GM21619 (cell line): ENCODE data around the gene TEKT3.

Experiments
- ATAC-seq: cut with Tn5 transposase; IDR thresholded peaks from one replicate; pipeline ENCODE4 v1.9.1; 2021; ENCODE audit not compliant: unreplicated experiment

TEKT3 gene

DNA sequence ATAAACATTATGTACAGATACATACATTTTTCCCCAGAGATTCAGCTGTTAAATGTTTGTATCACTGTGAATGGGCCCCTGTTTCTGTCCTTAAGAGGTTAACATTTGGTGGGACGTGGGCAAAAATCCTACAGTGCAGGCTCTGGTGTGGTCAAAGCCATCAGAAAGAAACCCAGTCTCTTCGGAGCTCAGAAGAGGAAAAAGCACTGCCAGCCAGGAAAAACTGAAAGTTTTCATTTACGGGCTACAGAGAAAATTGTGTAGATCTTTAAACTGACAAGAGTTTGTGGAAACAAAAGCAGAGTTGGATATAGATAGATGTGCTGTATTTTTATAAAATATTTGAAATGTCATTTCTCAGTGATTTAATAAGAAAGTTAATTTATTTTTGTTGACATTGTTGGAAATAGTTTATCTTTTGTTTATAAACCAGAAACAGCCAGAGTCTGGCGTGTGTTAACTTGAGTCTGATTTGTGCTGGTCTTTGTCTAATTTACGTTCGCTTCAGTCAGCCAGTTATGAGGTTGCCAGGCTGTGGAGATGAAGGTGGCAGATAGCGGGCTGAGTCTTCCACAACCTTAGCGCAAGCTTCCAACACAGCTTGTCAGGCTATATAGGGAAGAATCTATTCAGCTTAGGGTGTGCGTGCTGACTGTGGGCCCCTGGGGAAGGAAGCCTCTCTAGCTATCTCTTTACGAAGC is 9.5 kb upstream of the TEKT3 start:
- ATAC-seq: no peak

DNA sequence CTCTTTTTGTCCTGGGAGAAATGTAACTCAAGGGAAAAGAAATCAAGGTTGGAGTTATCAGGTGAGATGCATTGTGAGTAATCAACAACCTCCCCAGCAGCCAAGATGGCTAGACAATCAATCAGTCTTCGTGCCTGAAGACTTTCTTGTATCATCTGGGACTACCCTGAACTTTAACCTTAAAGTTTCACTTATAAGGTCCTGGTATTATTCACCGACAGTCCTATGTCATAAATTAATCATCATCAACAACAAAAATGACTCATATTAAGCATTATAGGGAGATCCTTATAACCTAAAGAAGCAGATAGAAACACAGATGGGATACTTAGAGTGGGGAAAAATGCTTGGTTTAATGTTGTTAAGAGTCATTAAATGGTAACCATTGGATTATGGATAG is 7.7 kb upstream of the TEKT3 start:
- no peak for ATAC-seq

DNA sequence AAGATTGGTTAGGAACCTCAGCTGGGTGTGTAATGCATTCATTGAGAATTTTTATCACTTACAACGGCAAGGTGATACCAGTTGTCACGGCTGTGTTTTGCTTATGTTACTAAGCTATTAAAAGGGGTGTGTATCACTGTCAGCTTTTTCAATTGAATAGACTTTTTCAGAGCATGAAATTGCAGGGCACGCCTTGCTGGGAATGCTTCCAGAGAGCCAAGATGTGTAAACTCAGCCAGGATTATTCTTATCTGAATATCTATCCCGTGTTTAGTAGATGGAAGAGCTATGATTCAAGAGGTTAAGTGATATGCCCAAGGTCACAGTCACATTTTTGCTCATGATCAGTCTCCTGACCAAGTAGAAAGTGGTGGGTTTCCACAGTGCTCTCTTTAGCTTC is 6.6 kb upstream of the TEKT3 start:
- ATAC-seq: no peak

DNA sequence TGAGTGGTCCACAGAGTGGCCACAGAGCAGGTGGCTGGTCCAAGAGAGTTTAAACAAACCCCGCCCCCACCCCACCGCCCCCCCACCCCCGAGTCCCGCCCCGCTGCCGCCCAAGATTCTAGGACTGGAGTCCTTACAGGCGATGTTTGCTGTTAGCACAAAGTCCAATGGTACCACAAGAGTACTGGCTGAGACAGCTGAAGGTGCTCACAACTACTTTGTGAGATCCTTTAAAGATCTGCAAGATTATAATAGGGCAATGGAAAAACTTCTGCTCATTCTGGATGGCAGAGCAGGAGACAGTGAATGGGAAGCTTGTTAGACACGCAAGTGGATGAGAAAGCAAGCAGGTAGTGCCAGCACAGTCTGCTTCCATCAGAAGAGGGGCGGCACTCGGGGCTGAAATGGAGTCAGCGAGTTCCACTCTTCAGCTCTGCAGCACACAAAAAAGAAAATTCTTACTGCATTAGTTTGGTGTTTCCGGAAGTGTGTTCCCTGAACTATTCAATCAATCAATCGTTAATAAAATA is 4.7 kb upstream of the TEKT3 start:
- no peak for ATAC-seq

DNA sequence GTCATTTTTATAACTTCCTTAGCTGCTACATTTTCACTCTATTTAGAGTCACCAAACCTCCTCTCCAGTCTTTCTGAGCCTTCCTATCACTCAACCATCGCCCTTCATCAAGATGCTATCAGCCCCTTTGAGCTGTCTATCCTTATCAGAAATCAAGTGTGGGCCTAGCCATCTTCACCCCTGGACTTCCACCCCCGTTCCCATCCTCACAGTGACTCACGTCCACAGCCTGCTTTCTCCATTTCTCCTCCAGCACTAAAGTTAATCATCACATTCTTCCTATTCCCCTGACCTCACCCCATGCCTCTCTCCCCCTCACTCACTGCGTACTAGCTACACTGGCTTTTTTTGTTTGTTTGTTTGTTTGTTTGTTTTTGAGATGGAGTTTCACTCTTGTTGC is 2.4 kb upstream of the TEKT3 start:
- ATAC-seq: no peak

DNA sequence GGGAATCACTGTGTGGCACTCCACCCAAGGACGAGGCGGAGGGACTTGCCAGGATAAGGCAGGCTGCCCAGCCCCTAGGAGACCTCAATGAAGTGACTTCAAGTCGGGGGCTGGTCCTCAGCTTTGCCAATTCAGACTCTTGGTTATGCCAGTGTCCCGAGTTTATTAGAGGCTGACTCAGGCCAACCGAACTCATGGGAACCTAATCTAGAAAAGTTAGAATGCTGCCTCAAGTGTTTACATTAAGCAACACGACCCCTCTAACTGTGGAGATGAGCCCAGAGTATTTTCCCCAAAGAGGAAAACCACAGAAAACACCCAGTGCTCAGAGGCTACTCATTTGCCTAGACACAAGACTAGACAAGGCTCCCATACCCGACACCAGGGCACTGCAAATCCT is 1.1 kb upstream of the TEKT3 start:
- no peak for ATAC-seq

DNA sequence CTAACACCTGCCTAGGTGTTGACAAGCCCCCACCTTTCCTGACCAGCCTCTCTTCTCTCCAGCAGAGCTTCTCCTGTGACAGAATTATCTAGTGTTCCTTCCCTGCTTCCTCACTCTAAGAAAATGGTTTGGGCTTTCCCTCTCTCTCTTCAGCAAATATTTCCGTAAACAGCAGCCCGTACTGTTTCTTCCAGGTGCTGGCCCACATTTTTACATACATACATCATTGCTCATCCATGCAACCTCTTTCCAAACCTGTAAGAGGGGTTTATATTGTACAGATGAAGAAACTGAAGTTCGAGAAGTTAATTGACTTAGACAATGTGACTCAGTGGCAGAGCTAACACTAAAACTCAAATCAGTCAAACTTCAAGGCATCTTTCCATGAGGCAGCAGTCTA is 569 bp upstream of the TEKT3 start:
- ATAC-seq: no peak

DNA sequence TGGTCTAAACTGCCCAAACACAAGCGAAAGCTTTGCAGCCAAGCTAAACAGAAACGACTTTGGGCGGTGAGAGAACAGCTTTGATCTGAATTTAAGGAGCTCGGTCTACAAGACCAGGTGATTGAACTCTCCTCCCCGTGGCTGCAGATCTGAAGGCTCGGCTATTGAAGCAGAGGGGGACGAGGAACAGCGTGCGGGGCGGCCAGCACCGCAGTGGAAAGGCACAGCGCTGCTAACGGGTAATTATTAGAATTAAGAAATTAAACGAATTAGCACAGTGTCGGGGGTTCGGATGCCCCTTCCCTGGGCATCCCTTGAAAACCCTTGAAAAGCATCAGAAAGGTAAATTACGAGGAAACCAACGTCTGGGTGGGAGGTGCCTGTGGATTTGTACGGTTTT is 431 bp downstream of the TEKT3 start:
- no peak for ATAC-seq

DNA sequence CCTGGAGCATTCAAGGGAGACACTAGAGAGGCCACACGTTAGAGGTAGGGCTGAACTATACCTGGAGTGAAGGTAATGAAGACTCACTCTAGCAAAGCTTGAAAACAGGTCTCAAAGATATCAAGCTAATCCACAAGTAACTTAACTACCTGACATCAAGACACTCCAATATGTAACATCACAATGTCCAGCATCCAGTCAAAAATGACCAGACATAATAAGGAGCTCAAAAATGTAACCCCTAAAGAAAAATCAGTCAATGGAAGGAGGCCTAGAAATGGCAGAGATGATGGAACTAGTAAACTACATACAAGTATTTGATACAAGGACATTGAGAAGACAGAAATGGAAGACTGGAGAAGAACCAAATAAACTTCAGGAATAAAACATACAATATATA is 6.0 kb downstream of the TEKT3 start:
- no peak for ATAC-seq

DNA sequence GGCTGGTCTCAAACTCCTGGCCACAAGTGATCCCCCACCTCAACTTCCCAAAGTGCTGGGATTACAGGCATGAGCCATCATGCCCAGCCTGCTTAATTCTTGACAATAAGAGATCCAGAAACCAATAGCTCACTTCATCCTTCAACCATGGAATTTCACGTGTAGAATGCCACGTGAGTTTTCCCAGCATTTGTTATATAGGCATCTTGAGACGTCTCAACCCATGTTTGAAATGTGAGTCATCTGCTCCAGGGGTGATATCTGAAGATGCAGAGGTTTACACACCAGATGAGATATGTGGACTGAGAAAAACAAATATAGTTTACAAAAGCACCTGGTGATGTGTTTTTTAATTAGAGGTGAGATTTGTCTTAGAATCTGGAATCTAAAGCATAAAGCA is 7.1 kb downstream of the TEKT3 start:
- no peak for ATAC-seq

DNA sequence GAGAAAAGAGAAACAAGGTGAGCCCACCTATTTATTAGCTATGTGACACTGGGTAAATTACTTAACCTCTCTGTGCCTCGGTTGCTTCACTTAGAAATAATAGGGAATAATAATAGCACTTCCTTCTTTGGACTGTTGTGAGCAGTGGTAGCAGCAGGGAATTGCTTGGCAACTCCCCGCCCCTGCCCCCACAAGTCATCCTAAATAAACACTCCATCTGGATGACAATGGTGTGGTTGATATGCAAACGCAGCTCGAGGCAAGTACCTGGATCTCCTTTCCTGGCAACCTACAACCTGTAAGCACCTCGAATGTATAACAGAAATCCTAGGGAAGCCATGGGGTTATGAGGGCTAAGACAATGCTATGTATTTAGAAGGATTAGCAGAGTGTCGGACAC is 9.1 kb downstream of the TEKT3 start:
- no peak for ATAC-seq

DNA sequence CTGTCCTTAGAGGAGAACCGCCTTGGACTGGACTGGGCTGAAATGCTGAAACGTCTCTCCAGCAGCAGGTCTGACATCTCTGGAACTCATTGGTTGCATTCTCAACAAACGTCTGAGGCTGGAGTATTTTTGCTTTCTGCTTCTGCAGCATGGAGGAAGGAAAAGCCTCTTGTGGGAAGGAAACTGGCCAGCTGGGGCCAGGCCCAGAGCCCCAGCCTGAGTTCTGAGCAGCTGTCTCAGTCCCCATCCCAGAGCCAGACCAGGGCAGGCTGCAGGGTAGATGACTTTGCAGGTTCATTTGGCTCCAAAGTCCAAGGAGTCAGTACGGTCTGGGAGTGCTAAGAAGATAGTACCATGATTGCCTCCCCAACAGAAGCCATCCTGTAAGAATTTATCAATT is 18.3 kb downstream of the TEKT3 start:
- ATAC-seq: no peak

DNA sequence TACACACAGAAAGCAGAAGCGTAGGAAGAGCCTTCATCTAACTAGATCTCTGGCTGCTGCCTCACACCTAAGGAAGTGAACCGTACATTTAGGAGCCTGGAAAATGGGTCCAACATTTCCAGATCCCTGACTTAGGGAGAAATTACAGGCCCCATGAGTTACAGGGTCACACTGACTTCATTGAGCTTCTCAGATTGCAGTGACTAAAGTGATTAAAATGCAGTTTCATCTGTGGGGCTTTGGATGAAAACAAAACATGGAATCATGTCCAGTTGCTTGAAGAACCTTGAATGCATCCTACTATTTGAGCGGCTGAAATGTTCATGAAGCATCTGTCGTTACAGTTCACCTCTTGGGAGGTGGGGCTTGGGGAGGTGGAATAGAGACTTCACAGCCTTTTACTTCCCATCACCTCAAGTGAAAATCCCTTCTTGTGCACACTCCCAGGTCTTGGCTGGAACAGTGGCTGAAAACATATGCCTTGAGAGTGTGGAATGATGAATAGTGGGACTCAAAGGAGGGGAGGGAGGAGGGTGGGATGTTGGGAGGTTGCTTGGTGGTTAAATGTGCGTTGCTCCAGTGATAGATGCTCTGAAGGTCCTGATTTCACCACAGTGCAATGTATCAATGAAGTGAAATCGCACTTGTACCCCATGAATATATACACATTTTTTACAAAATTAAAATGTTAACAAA is 19.7 kb downstream of the TEKT3 start:
- no peak for ATAC-seq

DNA sequence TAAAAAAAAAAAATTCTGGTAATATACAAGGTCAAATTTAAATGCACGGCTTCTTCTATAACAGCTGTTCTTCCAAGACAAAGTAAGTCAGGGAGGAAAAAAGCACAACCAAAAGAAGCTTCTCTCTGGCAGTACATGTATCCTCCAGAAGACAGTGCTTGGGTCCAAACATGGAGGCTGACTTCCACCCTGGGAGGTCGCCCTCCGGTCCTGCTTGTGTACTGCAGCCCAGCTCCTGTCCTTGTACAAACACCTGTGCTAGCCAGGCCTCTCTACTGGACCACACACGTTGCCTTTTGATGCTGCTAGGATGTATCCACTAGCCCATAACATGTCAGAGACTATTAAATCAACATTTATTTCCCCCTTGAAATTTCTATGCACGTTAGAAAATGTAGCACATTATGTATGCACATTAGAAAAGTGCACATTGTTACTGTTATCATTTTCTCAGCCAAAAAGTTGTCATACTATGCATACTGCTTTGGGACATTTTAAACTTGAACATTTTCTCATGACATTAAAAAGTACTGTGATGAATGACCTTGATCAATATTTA is 21.9 kb downstream of the TEKT3 start:
- ATAC-seq: no peak

DNA sequence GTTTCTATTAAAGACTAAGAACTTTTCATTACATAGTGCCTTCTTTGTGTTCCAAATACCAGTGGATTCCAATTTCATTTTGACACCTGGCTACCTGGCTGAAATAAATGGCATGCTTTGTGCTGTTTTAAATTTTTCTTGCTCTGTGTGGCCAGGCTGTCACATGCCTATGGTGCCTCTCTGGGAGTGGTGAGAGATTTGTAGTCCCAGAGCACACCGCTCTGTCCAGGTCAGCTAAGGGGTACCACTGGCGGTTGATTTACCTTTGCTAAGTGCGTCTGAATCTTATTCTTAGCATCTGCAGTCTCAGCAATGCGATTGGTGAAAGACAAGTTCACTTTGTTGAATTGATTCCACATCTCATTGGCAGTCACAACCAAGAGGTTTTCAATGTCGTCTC is 29.4 kb downstream of the TEKT3 start:
- no peak for ATAC-seq

DNA sequence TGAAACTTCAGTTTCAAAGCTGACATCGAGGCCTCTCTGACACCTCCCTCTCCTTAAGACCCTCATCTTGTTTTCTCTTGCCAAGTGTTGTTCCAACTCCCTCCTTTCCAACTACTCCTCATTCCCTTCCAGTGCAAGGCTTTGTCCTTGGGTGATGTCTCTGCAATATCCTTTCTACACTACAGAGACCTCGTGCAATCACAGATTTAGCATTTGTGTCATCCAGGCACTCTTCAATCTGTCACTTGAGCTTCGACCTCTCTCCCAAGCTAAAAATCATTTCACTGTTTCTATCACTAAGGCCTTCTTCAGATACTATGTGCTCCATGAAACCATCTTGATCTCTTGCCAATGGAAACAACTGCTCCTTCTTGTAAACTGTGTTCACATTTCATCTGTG is 31.6 kb downstream of the TEKT3 start:
- no peak for ATAC-seq

DNA sequence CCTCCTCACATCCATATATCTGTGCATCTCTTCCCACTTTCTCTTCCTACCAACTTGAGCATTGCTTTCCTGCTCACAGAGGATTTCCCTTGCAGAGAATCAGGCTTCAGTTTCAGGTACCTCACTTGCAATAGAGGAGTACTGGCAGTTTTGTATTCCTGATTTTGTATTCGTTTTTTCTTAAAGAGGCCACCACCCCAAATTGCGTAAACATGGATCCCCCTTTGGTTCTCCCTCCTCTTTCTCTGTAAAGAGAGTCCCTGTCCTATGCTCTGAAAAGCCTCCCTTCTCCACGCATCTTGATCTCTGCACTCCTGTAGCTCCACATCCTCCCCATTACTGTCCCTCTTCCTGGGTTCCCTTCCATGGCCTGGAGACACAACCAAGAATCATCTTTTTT is 32.2 kb downstream of the TEKT3 start:
- ATAC-seq: no peak

DNA sequence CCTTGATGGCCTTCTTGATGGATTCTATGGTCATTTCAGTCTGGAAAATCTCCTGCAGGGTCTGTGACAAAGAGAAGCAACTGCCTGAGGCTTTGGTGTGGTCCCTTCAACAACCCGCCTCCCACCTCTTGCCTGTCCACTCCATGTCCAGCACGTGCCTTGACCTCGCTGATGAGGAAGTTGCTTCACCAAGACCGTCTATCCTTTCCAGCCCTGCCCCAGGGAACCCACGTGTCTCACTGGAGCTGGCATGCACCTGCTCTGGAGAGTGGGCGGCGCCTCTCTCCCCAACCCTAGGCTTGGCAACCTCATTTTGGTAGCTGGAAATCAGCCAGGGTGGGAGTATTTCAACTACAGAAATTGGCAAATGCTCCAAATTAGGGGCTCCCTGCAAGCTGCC is 32.6 kb downstream of the TEKT3 start:
- no peak for ATAC-seq

DNA sequence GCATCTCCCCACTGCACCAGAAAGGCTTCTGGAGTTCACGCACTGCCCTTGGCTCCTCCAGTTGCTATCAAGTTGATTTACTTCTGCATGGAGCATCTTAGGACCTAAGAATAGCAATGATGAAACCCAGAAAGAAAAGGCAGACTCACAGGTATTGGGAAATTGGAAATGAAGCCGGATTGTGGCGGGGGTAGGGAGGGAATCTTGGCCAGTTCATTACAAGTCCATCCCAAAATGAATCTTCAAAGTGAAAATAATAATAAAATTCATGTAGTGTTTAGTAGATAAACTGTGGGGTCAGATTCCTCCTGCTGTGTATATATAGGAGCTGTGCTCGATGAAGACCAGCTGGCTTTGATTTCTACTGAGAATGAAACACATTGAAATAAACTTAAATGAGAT is 33.7 kb downstream of the TEKT3 start:
- no peak for ATAC-seq

DNA sequence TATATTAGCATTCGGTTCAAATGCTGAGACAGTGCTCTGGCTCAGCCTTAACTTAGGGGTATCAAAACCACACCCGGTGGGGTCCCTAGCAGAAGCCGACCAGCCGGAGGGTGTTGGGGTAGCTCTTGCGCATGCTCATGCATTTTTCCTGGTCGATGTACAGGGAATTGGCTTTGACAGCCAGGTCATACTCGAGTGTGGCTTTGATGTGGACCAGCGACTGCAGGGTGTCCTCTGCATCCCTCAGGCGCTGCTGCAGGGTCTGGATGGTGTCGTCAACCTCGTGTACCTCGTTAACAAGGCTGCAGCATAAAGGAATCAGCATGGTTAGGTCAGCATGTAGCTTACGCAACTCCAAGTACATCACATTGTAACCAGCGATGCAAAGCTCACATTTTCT is 37.5 kb downstream of the TEKT3 start:
- ATAC-seq: no peak

DNA sequence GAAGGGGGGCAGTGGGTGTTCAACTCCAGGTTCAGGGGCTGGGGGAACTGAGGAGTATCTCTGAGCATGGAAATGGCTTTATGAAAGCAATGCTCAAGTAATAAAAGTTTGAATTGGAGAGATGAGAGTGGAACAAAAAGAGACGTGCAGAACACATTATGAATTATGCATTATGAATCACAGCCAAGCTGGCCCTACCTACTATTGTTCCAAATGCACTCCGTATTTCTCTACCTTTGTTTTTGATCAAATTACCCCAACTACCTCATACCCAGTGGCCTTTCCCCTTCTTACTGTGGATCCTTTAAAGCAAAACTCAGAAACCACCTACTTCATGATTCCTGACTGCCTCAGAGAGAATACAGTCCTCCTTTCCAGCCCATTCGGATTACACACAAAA is 38.1 kb downstream of the TEKT3 start:
- ATAC-seq: no peak

DNA sequence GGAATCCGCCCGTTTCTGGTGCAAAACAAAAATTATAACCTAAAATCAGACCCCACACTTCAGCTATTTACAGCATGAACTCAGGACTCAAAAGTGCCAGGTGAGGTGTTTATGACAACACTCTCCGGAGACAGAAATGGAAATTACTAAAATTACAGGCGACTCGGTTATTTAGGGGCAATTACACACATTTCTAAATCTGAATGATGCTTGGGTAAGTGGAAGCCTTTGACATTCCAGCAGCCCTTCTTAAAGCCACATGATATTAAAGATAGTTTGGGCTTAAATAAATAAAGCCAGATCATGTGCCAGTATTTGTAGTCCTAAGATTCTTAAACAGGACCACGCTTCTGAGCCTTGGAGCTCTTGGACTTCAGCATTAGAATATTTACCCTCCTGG is 39.6 kb downstream of the TEKT3 start:
- ATAC-seq: no peak
